Sigmoid colon (tissue), 4 donors: ENCODE data around the gene FBXL7.

Source experiments
- CTCF ChIP-seq, 4 experiments: fragments of 450-650 bp in 3 of 4; fragments of 200-600 bp in 1 of 4; IDR thresholded peaks; one replicate each; pipeline ENCODE4 v1.5.1; 2016 to 2019; ENCODE audit warnings: antibody characterized with exemption in 4 of 4, mild to moderate bottlenecking in 3 of 4, moderate library complexity in 2 of 4
- EP300 ChIP-seq, 4 donors: sonication (generic); formaldehyde crosslinking; IDR thresholded peaks; one replicate each; pipeline ENCODE4 v1.6.1; 2017; ENCODE audit warnings: antibody characterized with exemption in 4 of 4
- POLR2A ChIP-seq, 2 donors: fragments of 450-650 bp; IDR thresholded peaks; one replicate each; pipeline ENCODE4 v1.6.1; 2016; ENCODE audit warnings: antibody characterized with exemption in 2 of 2, mild to moderate bottlenecking in 2 of 2, moderate library complexity in 2 of 2

- TF ChIP-seq CTCF (IDR thresholded peaks at IDR 0.05) (no peak), POLR2A (IDR thresholded peaks at IDR 0.05) (no peak), EP300 (IDR thresholded peaks at IDR 0.05) (no peak)
Measured at GRCh38 chr5:15585841-15586591, 86.0 kb downstream of the FBXL7 start.
